Liver (tissue), 9 donors: Measurements from ENCODE around the gene ALOX15. TPM values are rescaled to one million over a fixed set of nuclear protein-coding genes. Genes with fewer than 3 reads are reported as not detected.
A peak's percentile ranks its signal among the peaks of the same experiment; 100 is the strongest.

Experiments used
- DNase-seq: peaks from one replicate; pipeline ENCODE4 v3.0.0-alpha.2; 2017; ENCODE audit warnings: low spot score
- H3K27ac ChIP-seq, 2 donors: one replicate each; pipeline ENCODE4 v1.7.0; 2013; ENCODE audit warnings: inconsistent platforms in 2 of 2, low read length in 2 of 2, control low read depth in 1 of 2, low read depth in 1 of 2, mild to moderate bottlenecking in 1 of 2
- H3K27me3 ChIP-seq, 4 donors: one replicate each; pipeline versions ENCODE4 v1.6.1 to v1.7.0; 2013; ENCODE audit warnings: low read length in 3 of 4, inconsistent platforms in 1 of 4, mild to moderate bottlenecking in 1 of 4, moderate library complexity in 1 of 4; ENCODE audit not compliant: control insufficient read depth in 4 of 4, insufficient read depth in 4 of 4
- H3K36me3 ChIP-seq, 4 donors: one replicate each; pipeline versions ENCODE4 v1.6.1 to v1.7.0; 2013; ENCODE audit warnings: low read length in 3 of 4, mild to moderate bottlenecking in 3 of 4, low read depth in 1 of 4, moderate library complexity in 1 of 4; ENCODE audit not compliant: control insufficient read depth in 4 of 4, insufficient read depth in 3 of 4
- H3K4me1 ChIP-seq, 4 donors: one replicate each; pipeline versions ENCODE4 v1.6.1 to v1.7.0; 2013; ENCODE audit warnings: low read length in 3 of 4, mild to moderate bottlenecking in 3 of 4, moderate library complexity in 1 of 4; ENCODE audit not compliant: control insufficient read depth in 4 of 4, insufficient read depth in 4 of 4
- H3K4me3 ChIP-seq, 3 donors: one replicate each; pipeline versions ENCODE4 v1.6.1 to v1.7.0; 2013; ENCODE audit warnings: low read length in 3 of 3, control low read depth in 1 of 3, low read depth in 1 of 3, mild to moderate bottlenecking in 1 of 3
- H3K9ac ChIP-seq, 2 donors: one replicate each; pipeline ENCODE4 v1.7.0; 2013; ENCODE audit warnings: low read length in 2 of 2, mild to moderate bottlenecking in 2 of 2, moderate library complexity in 2 of 2, control low read depth in 1 of 2, low read depth in 1 of 2
- H3K9me3 ChIP-seq, 4 donors: one replicate each; pipeline versions ENCODE4 v1.6.1 to v1.7.0; 2013; ENCODE audit warnings: low read length in 3 of 4; ENCODE audit not compliant: control insufficient read depth in 4 of 4
- EGR1 ChIP-seq, 2 donors: IDR thresholded peaks; 2 replicates each; pipeline ENCODE4 v1.6.1; 2016 to 2018; ENCODE audit warnings: antibody characterized with exemption in 2 of 2, low read depth in 2 of 2
- FOXA1 ChIP-seq: IDR thresholded peaks from 2 replicates; pipeline ENCODE4 v1.6.1; 2016; ENCODE audit warnings: antibody characterized with exemption
- FOXA2 ChIP-seq: IDR thresholded peaks from 2 replicates; pipeline ENCODE4 v1.6.1; 2016; ENCODE audit warnings: antibody characterized with exemption
- GABPA ChIP-seq, 2 donors: IDR thresholded peaks in 1 of 2; conservative IDR thresholded peaks in 1 of 2; 2 replicates each; pipeline ENCODE4 v1.6.1; 2016; ENCODE audit warnings: antibody characterized with exemption in 2 of 2, mild to moderate bottlenecking in 1 of 2, moderate library complexity in 1 of 2
- HNF4A ChIP-seq, 2 donors: conservative IDR thresholded peaks; 2 replicates each; pipeline ENCODE4 v1.6.1; 2016; ENCODE audit warnings: antibody characterized with exemption in 2 of 2, mild to moderate bottlenecking in 2 of 2
- HNF4G ChIP-seq: IDR thresholded peaks from 2 replicates; pipeline ENCODE4 v1.6.1; 2016; ENCODE audit warnings: antibody characterized with exemption
- NR2F2 ChIP-seq: IDR thresholded peaks from 2 replicates; pipeline ENCODE4 v1.6.1; 2016; ENCODE audit warnings: antibody characterized with exemption
- RAD21 ChIP-seq, 2 donors: IDR thresholded peaks; 2 replicates each; pipeline ENCODE4 v1.6.1; 2016; ENCODE audit warnings: antibody characterized with exemption in 2 of 2, mild to moderate bottlenecking in 2 of 2
- RXRA ChIP-seq, 2 donors: IDR thresholded peaks; 2 replicates each; pipeline ENCODE4 v1.6.1; 2017 to 2018; ENCODE audit warnings: antibody characterized with exemption in 2 of 2, mild to moderate bottlenecking in 1 of 2
- TAF1 ChIP-seq: conservative IDR thresholded peaks from 2 replicates; pipeline ENCODE4 v1.6.1; 2016; ENCODE audit warnings: antibody characterized with exemption, mild to moderate bottlenecking
- YY1 ChIP-seq: IDR thresholded peaks from 2 replicates; pipeline ENCODE4 v1.6.1; 2016; ENCODE audit warnings: antibody characterized with exemption, mild to moderate bottlenecking
- whole genome bisulfite sequencing: extraction: QIAGEN DNeasy Blood & Tissue Kit; methylation state at CpG from one replicate; pipeline ENCODE4 v1.1.7; 2013; 5-methylcytosine and 5-hydroxymethylcytosine counted together
- polyA plus RNA-seq, 2 donors: library from polyadenylated mRNA; stranded (reverse) in 1 of 2; unstranded in 1 of 2; fragments of 200-250 nt in 1 of 2; fragments of >200 nt in 1 of 2; fragmentation: Nextera tagmentation in 1 of 2; extraction: Ambion mirVana in 1 of 2; gene quantifications; one replicate each; pipeline versions ENCODE4 v1.2.1 to v1.2.3, GENCODE V29; 2013 to 2015
- total RNA-seq, 2 donors: library from RNA; depleted of rRNA; stranded (reverse); fragments of >200 nt; gene quantifications; one replicate each; pipeline ENCODE4 v1.2.3, GENCODE V29; 2014
- TF ChIP-seq, protein P1 (sequence below): fragments of 150-350 bp; IDR thresholded peaks from 2 replicates; pipeline ENCODE4 v1.5.1; 2017; ENCODE audit warnings: improper control_type of control experiment, low read depth, low read length; ENCODE audit not compliant: missing input control
- donor health status: healthy.
- donor health status: healthy.
- donor health status: healthy.
- donor health status: healthy.
- donor health status: healthy.

Gene ALOX15
- total and polyA plus RNA-seq, 4 donors = 0.03 to 1.7 TPM; not detected in 2

- 76% methylated on average over 5 of the region's 5 CpGs for WGBS
- DNase-seq = no peak
- peaks cover 0 to 5% (median 0%) of the 10 kb centered on the region in 4 donors for H3K27me3 ChIP-seq
- TF ChIP-seq FOXA2 (no peak), GABPA (IDR thresholded peaks at IDR 0.05 in 1 of 2, conservative IDR thresholded peaks at IDR 0.05 in 1 of 2) (no peak)
- no peak overlapping the region for H3K27ac ChIP-seq
- no peaks in the 10 kb centered on the region for H3K9me3 ChIP-seq
- H3K4me1 ChIP-seq = no peaks in the 10 kb centered on the region
- H3K36me3 ChIP-seq = no peaks in the 10 kb centered on the region
- H3K4me3 ChIP-seq = no peak overlapping the region
- H3K9ac ChIP-seq = no peak overlapping the region
Observed at GRCh38 chr17:4610162-4610561, 31.3 kb downstream of the ALOX15 start.

- TF ChIP-seq FOXA1 = no peak
- TF ChIP-seq HNF4G = no peak
- no peak for TF ChIP-seq EGR1 (IDR thresholded peaks at IDR 0.05; ENCODE audit: low read depth in 2 of 2)
- TF ChIP-seq TAF1 = no peak
- no peak for TF ChIP-seq YY1
- TF ChIP-seq, protein P1, sequence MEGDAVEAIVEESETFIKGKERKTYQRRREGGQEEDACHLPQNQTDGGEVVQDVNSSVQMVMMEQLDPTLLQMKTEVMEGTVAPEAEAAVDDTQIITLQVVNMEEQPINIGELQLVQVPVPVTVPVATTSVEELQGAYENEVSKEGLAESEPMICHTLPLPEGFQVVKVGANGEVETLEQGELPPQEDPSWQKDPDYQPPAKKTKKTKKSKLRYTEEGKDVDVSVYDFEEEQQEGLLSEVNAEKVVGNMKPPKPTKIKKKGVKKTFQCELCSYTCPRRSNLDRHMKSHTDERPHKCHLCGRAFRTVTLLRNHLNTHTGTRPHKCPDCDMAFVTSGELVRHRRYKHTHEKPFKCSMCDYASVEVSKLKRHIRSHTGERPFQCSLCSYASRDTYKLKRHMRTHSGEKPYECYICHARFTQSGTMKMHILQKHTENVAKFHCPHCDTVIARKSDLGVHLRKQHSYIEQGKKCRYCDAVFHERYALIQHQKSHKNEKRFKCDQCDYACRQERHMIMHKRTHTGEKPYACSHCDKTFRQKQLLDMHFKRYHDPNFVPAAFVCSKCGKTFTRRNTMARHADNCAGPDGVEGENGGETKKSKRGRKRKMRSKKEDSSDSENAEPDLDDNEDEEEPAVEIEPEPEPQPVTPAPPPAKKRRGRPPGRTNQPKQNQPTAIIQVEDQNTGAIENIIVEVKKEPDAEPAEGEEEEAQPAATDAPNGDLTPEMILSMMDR = no peak
- Histone ChIP-seq H3K9me3 (no peaks in the 10 kb centered on the region), H3K36me3 (no peaks in the 10 kb centered on the region), H3K4me1 (no peaks in the 10 kb centered on the region), H3K27ac (no peak overlapping the region), H3K9ac (no peak overlapping the region), H3K27me3 (peaks cover 0 to 5% (median 0%) of the 10 kb centered on the region in 4 donors), H3K4me3 (no peak overlapping the region)
- 85% methylated on average over 7 of the region's 7 CpGs for WGBS
- DNase-seq = no peak
Observed at GRCh38 chr17:4609761-4610160, 31.7 kb downstream of the ALOX15 start.

DNA sequence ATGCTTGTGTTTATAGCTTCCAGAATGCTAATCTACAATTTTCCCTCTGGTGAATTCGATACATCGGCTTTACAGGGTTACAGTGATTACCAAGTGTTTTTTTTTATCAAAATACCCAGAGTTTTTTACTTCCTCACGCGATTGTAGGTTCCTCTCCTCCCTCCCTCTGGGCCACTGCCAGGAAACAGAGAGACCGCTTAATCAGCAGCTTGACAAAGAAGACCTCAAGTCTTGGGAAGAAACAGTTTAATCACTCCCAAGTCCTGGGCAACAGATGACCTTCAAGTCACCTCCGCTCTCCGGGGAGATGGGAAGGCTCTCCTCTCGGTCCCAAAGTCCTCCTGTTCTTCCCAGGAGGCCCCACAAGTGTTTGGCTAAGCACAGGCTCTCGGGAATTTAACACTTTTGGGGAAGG is 33.7 kb downstream of the ALOX15 start:
- Histone ChIP-seq H3K36me3 (no peaks in the 10 kb centered on the region), H3K9me3 (no peaks in the 10 kb centered on the region), H3K4me1 (no peaks in the 10 kb centered on the region), H3K27ac (peak overlapping the region; percentile 10 to 31), H3K9ac (peak overlapping the region in 1 of 2 donors; percentile 39), H3K27me3 (peaks cover 0 to 5% (median 0%) of the 10 kb centered on the region in 4 donors), H3K4me3 (no peak overlapping the region)
- no peak for DNase-seq
- peak; percentile 41 for TF ChIP-seq NR2F2
- TF ChIP-seq RAD21 (IDR thresholded peaks at IDR 0.05) = no peak
- no peak for TF ChIP-seq HNF4A (conservative IDR thresholded peaks at IDR 0.05)
- WGBS = 24% methylated on average over 9 of the region's 9 CpGs

DNA sequence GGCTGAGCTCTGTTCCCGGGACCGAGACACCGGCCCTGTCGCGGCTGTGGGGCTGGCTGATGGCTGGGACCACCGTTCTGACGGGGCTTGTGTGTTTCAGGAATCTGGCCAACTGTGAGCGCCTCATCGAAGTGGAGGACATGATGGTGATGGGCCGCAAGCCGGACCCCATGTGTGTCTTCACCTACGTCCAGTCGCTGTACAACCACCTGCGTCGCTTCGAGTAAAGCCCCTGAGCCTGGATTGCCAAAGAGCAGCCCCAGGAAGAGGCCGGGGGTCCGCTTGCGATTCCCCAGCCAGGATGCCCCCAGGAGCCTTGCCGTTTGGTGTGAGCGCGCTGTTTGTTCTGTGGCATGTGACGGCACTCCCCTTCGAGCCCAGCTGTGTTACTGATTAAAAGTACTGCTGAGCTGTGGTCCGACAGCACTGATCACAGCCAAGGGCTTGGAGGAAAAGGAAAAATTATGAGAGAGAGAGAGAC is 34.2 kb downstream of the ALOX15 start:
- no peaks in the 10 kb centered on the region for H3K36me3 ChIP-seq
- no peak for DNase-seq
- peak overlapping the region; percentile 10 to 31 for H3K27ac ChIP-seq
- H3K27me3 ChIP-seq = peaks cover 0 to 5% (median 0%) of the 10 kb centered on the region in 4 donors
- WGBS = 61% methylated on average over 25 of the region's 25 CpGs
- no peaks in the 10 kb centered on the region for H3K9me3 ChIP-seq
- no peaks in the 10 kb centered on the region for H3K4me1 ChIP-seq
- peak overlapping the region in 1 of 2 donors; percentile 39 for H3K9ac ChIP-seq
- no peak for TF ChIP-seq YY1
- no peak for TF ChIP-seq RXRA (IDR thresholded peaks at IDR 0.05)
- TF ChIP-seq FOXA2 = no peak
- H3K4me3 ChIP-seq = no peak overlapping the region
